ENCODE measurements around the gene PC.
"Not testable (repeated sequence)": the region's sequence is repeated elsewhere in the genome, so short reads cannot be mapped to it uniquely, and the experiment has no call there.

Gene PC, protein sequence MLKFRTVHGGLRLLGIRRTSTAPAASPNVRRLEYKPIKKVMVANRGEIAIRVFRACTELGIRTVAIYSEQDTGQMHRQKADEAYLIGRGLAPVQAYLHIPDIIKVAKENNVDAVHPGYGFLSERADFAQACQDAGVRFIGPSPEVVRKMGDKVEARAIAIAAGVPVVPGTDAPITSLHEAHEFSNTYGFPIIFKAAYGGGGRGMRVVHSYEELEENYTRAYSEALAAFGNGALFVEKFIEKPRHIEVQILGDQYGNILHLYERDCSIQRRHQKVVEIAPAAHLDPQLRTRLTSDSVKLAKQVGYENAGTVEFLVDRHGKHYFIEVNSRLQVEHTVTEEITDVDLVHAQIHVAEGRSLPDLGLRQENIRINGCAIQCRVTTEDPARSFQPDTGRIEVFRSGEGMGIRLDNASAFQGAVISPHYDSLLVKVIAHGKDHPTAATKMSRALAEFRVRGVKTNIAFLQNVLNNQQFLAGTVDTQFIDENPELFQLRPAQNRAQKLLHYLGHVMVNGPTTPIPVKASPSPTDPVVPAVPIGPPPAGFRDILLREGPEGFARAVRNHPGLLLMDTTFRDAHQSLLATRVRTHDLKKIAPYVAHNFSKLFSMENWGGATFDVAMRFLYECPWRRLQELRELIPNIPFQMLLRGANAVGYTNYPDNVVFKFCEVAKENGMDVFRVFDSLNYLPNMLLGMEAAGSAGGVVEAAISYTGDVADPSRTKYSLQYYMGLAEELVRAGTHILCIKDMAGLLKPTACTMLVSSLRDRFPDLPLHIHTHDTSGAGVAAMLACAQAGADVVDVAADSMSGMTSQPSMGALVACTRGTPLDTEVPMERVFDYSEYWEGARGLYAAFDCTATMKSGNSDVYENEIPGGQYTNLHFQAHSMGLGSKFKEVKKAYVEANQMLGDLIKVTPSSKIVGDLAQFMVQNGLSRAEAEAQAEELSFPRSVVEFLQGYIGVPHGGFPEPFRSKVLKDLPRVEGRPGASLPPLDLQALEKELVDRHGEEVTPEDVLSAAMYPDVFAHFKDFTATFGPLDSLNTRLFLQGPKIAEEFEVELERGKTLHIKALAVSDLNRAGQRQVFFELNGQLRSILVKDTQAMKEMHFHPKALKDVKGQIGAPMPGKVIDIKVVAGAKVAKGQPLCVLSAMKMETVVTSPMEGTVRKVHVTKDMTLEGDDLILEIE

GRCh38 chr11:66958232-66958955, at the start of gene PC:
TSS of gene PC (minus strand) at chr11:66958383. CDS start at chr11:66872159, 86,224 bp downstream.
- Histone ChIP-seq H3K9me3 (replicated peaks in 1 of 11) (peaks cover 0 to 37% (median 0%) of the 10 kb centered on the region in 11 experiments; a peak in 10 of 22 replicates), H3K9ac (peak within 1 kb of the TSS; percentile 50 to 80 (median 73); a peak in 20 of 22 replicates), H3K27ac (peak within 1 kb of the TSS in 9 of 11 experiments; percentile 19 to 71 (median 56); a peak in 18 of 22 replicates), H3K4me1 (peaks cover 23 to 64% (median 40%) of the 10 kb centered on the region in 10 experiments), H3K27me3 (no peaks in the 10 kb centered on the region), H3K36me3 (peaks cover 0 to 10% (median 0%) of the 10 kb centered on the region in 11 experiments; a peak in 3 of 22 replicates), H4K20me1 (no peaks in the 10 kb centered on the region; a peak in 1 of 22 replicates), H3K4me2 (peak within 1 kb of the TSS; percentile 60 to 92 (median 85)), H3K4me3 (peak within 1 kb of the TSS; percentile 56 to 75 (median 61))
- TF ChIP-seq Cebpa-rat (IDR thresholded peaks at IDR 0.05), result no peak

GRCh38 chr11:67007126-67007525, 48.9 kb upstream of the PC start:
- Histone ChIP-seq H4K20me1 (no peaks in the 10 kb centered on the region), H3K27ac (no peak overlapping the region), H3K4me3 (no peak overlapping the region), H3K9me3 (replicated peaks in 1 of 11) (no peaks in the 10 kb centered on the region), H3K4me2 (no peak overlapping the region), H3K9ac (no peak overlapping the region), H3K27me3 (no peaks in the 10 kb centered on the region), H3K36me3 (no peaks in the 10 kb centered on the region), H3K4me1 (peaks cover 0 to 7% (median 0%) of the 10 kb centered on the region in 10 experiments; a peak in 1 of 20 replicates)
- TF ChIP-seq Cebpa-rat (IDR thresholded peaks at IDR 0.05), result no peak

DNA sequence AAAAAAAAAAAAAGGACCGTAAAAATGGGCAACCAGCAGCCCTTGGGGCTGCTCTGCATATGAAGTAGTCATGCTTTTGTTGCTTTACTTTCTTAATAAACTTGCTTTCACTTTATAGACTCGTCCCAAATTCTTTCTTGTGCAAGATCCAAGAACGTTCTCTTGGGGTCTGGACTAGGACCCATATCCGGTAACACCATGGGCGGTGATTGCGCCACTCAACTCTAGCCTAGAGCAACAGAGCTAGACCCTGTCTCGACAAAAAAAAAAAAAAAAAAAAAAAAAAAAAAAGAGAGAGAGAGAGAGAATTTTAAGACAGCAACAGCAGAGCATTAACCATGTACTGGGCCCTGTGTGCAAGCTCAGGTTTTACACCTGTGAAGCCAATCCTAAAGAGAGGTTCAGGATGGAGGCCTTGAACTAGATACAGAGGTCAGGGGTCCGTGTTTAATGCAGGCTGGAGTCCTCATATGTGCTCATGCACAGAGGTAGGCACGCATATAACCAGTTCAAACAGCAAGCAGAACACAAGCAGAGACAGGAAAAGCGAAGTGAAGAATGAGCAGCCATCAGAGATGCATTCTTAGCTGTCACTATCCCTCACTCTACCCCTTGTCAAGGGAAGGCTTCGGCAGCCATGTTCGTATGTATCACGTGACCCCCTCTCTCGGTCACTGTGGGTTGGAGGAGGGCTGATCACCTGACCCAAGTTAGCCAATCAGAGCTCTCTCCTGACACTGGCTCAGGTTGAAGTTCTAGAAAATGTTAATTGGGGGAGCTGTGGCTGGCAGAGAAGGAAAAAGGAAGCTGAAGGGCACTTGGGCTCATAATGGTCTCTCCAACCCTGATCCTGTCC, 48.1 kb upstream of the PC start:
- Histone ChIP-seq H4K20me1 (no peaks in the 10 kb centered on the region), H3K4me2 (no peak overlapping the region), H3K4me1 (peaks cover 0 to 7% (median 0%) of the 10 kb centered on the region in 10 experiments; a peak in 1 of 20 replicates), H3K27me3 (no peaks in the 10 kb centered on the region), H3K9ac (no peak overlapping the region), H3K36me3 (no peaks in the 10 kb centered on the region), H3K4me3 (no peak overlapping the region), H3K9me3 (replicated peaks in 1 of 11) (no peaks in the 10 kb centered on the region), H3K27ac (no peak overlapping the region)
- TF ChIP-seq Cebpa-rat (IDR thresholded peaks at IDR 0.05), result no peak

DNA sequence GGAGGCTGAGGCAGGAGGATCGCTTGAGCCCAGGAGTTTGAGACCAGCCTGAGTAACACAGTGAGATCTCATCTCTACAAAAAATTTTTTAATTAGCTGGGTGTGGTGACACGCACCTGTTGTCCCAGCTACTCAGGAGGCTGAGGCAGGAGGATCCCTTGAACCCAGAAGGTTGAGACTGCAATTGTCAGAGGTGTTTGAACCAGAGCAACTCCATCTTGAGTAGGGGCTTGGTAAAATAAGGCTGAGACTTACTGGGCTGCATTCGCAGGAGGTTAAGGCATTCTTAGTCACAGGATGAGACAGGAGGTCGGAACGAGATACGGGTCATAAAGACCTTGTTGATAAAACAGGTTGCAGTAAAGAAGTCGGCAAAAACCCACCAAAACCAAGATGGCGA, 47.0 kb upstream of the PC start:
- not testable (repeated sequence) for H3K27me3 ChIP-seq; H3K9ac ChIP-seq; H3K4me3 ChIP-seq; H3K27ac ChIP-seq; H3K4me2 ChIP-seq; H3K36me3 ChIP-seq; H4K20me1 ChIP-seq; H3K9me3 ChIP-seq (replicated peaks in 1 of 11); H3K4me1 ChIP-seq

DNA sequence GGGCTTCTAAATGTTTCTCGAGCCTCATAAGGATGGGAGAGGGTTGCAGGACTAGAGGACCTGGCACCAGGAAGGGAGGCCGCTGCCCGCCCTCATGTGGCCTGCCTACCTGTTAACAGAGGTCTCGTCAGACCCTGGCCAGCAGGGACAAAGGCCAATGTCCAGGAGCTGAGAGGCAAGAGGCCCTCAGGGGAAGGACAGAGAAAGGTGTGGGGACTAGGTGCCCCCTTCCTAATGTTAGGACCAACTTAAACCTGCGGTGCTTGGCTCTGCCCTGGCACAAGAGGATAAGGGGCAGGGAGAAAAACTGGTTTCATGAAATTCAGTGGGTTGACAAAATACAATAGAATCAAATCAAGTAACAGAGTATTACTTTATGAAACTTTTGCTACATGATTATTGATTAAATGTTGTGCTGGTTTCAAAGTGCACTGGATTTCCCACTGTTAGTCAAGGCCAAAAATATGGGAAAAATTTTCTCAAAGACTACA, 44.8 kb upstream of the PC start:
- no peaks in the 10 kb centered on the region for H3K27me3 ChIP-seq
- no peak overlapping the region for H3K4me2 ChIP-seq
- H3K27ac ChIP-seq, result no peak overlapping the region
- no peak for TF ChIP-seq Cebpa-rat (IDR thresholded peaks at IDR 0.05)
- no peaks in the 10 kb centered on the region for H3K9me3 ChIP-seq (replicated peaks in 1 of 11)
- no peaks in the 10 kb centered on the region for H4K20me1 ChIP-seq
- H3K4me3 ChIP-seq, result no peak overlapping the region
- no peak overlapping the region for H3K9ac ChIP-seq
- no peaks in the 10 kb centered on the region for H3K36me3 ChIP-seq
- peaks cover 0 to 7% (median 0%) of the 10 kb centered on the region in 10 experiments; a peak in 1 of 20 replicates for H3K4me1 ChIP-seq

DNA sequence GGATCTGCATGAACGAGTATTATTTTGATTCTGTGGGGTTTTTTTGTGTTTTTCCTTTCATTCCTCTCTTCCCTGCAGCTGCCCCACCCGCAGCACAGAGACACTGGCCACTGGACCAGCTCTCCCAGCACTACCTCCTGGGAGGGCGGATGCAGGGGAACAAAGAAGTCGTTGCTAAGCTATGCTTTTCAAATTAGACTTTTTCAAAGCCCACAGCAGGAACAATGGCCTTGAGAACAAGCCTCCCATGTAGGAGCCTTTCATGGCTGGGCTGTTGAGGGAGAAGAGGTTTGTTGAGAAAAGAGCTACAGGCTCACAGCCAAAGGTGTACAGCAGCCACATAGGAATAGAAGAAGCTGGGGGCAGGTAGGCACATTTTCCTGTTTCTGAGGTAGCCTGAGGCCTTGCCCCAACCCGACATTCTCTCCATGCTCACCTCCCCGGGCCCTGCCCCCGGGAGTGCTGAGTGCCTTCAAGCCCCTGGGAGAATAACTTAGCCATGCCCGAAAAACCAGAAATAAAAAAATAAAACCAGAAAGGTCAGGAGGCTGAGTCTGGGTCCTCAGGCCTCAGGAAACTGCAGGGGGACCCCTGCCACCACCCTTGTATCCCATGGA, 44.2 kb upstream of the PC start:
- peaks cover 0 to 6% (median 0%) of the 10 kb centered on the region in 10 experiments; a peak in 1 of 20 replicates for H3K4me1 ChIP-seq
- no peak for TF ChIP-seq Cebpa-rat (IDR thresholded peaks at IDR 0.05)
- no peak overlapping the region for H3K9ac ChIP-seq
- H4K20me1 ChIP-seq, result no peaks in the 10 kb centered on the region
- no peak overlapping the region for H3K4me2 ChIP-seq
- no peaks in the 10 kb centered on the region for H3K27me3 ChIP-seq
- H3K36me3 ChIP-seq, result no peaks in the 10 kb centered on the region
- no peak overlapping the region for H3K27ac ChIP-seq
- H3K9me3 ChIP-seq (replicated peaks in 1 of 11), result no peaks in the 10 kb centered on the region
- no peak overlapping the region for H3K4me3 ChIP-seq

DNA sequence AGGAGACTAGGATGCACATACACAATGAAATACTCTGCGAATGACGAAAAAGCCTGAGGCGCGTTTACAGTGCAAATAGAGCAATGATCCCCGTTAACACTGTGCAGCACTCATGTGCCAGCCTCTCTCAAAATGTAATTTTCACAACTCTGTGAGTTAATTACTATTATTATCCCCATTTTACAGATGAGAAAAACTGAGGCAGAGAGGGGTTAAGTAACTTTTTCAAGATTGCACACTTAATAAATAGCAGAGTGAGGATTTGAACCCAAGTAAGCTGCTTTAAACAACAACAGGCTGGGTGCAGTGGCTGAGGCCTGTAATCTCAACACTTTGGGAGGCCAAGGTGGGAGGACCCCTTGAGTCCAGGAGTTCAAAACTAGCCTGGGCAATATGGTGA, 43.1 kb upstream of the PC start:
- H3K9me3 ChIP-seq (replicated peaks in 1 of 11), result no peaks in the 10 kb centered on the region
- H3K9ac ChIP-seq, result no peak overlapping the region
- no peaks in the 10 kb centered on the region for H3K36me3 ChIP-seq
- H3K4me1 ChIP-seq, result no peaks in the 10 kb centered on the region
- H3K27me3 ChIP-seq, result no peaks in the 10 kb centered on the region
- TF ChIP-seq Cebpa-rat (IDR thresholded peaks at IDR 0.05), result no peak
- no peak overlapping the region for H3K27ac ChIP-seq
- H3K4me3 ChIP-seq, result no peak overlapping the region
- no peak overlapping the region for H3K4me2 ChIP-seq
- no peaks in the 10 kb centered on the region for H4K20me1 ChIP-seq
